SK-N-MC (cell line): ENCODE results near the gene ZNF804B.

Experiments used
- EZH2 ChIP-seq: fragments of 200-600 bp; sonication (generic); IDR thresholded peaks from one replicate; pipeline ENCODE4 v1.6.1; 2017; ENCODE audit warnings: antibody characterized with exemption
- FOXP2 ChIP-seq: optimal IDR thresholded peaks from 2 replicates; pipeline ENCODE3; 2011; ENCODE audit warnings: mild to moderate bottlenecking, moderate library complexity; ENCODE audit not compliant: insufficient read depth; ENCODE audit errors: extremely low read length, control extremely low read depth
- POLR2AphosphoS5 ChIP-seq: IDR thresholded peaks from 2 replicates; pipeline ENCODE4 v1.6.1; 2012; ENCODE audit warnings: mild to moderate bottlenecking, low read depth, low read length, borderline replicate concordance

- TF ChIP-seq EZH2 (no peak), POLR2AphosphoS5 (no peak), FOXP2 (no peak)
These were observed 553.1 kb downstream of the ZNF804B start for GRCh38 chr7:89312551-89312950.
